ENCODE measurements around the gene ARFGAP1. TPM values are rescaled to one million over a fixed set of nuclear protein-coding genes. Genes with fewer than 3 reads are reported as not detected.

ARFGAP1 gene
- total and polyA plus RNA-seq, 10 of the 15 experiments (the other 5 are each of a cell fraction or from before 2014, with no cell fraction given): 0.45 to 79.9 (median 30.8) TPM

DNA sequence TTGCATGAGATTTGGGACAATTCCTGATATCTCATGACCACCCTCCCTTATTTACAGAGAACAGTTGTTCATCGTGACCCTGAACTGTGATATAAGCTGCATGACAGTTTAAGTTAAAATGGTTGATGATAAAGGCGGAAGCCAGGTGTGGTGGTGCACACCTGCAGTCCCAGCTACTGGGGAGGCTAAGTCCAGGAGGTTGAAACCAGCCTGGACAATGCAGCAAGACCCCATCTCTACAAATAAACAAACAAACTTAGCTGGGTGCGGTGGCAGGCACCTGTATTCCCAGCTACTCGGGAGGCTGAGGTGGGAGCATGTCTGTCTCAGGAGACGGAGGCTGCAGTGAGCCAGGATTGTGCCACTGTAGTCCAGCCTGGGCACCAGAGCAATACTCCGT is 44.4 kb downstream of the ARFGAP1 start:
- Histone ChIP-seq H3K27ac (ENCODE audit: control insufficient read depth, insufficient read depth) (no peak overlapping the region), H4K20me1 (ENCODE audit: control insufficient read depth, insufficient read depth) (no peaks in the 10 kb centered on the region), H2AFZ (ENCODE audit: control insufficient read depth, low read depth, low read length) (no peak overlapping the region), H3K4me3 (no peak overlapping the region), H3K79me2 (ENCODE audit: control insufficient read depth, insufficient read depth, low read length) (no peaks in the 10 kb centered on the region), H3K27me3 (replicated peaks in 1 of 2; ENCODE audit: control insufficient read depth in 2 of 2, insufficient read depth in 2 of 2, low read length in 1 of 2) (no peaks in the 10 kb centered on the region), H3K4me2 (ENCODE audit: control insufficient read depth, insufficient read depth) (no peak overlapping the region), H3K36me3 (ENCODE audit: control insufficient read depth in 2 of 2, insufficient read depth in 2 of 2, low read length in 1 of 2) (no peaks in the 10 kb centered on the region), H3K9ac (ENCODE audit: control insufficient read depth, insufficient read depth, low read length) (no peak overlapping the region), H3K4me1 (ENCODE audit: control insufficient read depth, insufficient read depth, low read length) (no peaks in the 10 kb centered on the region), H3K9me3 (replicated peaks; ENCODE audit: control insufficient read depth, insufficient read depth, low read length) (no peaks in the 10 kb centered on the region)
- ChIA-PET RAD21 (ENCODE audit: unreplicated experiment) (no interaction called here), POLR2A (no interaction called here), CTCF (no interaction called here), SMC1A (ENCODE audit: uncharacterized antibody, unreplicated experiment) (no interaction called here)
- in situ Hi-C loops (cut with MboI): no loop called here
- no TSS peak for BruUV-seq (replicated peaks)
- TF ChIP-seq, protein P1, sequence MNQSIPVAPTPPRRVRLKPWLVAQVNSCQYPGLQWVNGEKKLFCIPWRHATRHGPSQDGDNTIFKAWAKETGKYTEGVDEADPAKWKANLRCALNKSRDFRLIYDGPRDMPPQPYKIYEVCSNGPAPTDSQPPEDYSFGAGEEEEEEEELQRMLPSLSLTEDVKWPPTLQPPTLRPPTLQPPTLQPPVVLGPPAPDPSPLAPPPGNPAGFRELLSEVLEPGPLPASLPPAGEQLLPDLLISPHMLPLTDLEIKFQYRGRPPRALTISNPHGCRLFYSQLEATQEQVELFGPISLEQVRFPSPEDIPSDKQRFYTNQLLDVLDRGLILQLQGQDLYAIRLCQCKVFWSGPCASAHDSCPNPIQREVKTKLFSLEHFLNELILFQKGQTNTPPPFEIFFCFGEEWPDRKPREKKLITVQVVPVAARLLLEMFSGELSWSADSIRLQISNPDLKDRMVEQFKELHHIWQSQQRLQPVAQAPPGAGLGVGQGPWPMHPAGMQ (IDR thresholded peaks at IDR 0.05; ENCODE audit: borderline replicate concordance): no peak
- no peak for TF ChIP-seq NFXL1 (IDR thresholded peaks at IDR 0.05; ENCODE audit: borderline replicate concordance)
- ATAC-seq (no peak), FAIRE-seq (no peak), DNase-seq (ENCODE audit: low read depth, low spot score) (no peak)
- WGBS (ENCODE audit: insufficient coverage, insufficient replicate concordance, low lambda C conversion rate, missing lambda C conversion rate): 53% methylated on average over 5 of the region's 6 CpGs
- intact Hi-C loops (cut with micrococcal nuclease; ENCODE audit: unreplicated experiment): no loop called here

DNA sequence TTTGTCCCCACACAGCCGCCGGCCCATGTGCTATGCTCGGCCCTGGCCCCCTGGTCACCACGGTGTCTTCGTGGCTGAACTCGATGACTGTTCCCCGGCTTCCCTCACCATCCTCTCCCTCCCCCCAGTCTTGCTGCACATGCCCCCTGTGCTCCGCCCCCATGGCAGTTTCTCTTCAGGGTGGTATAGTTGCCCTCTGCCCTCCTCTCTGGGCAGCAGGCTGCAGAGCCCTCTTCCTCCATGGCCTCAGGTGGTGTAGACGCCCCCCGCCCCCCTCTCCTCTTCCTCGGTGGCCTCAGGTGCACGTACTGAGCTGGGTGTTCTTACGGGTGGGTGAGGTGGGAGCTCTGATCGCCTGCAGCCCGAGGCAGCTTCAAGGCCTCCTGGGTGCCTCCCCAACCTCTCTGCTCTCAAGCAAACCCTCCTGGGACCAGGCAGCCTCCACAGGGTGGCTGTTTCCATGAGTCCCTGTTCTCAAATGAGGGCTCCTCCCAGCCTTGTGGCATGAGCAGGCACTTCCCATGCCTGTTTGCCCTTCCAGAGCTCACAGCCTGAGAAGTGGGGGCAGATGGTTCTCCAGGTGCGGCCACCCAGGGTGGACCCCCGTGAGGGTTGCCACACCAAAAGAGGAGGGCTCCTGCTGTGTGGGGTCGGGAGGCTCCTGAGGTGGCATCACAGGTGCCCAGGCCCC is 45.1 kb downstream of the ARFGAP1 start:
- in situ Hi-C loops (cut with MboI) (no loop called here), intact Hi-C loops (cut with micrococcal nuclease; ENCODE audit: unreplicated experiment) (no loop called here)
- no peak overlapping the region for H3K9ac ChIP-seq (ENCODE audit: control insufficient read depth, insufficient read depth, low read length)
- H3K27me3 ChIP-seq (replicated peaks in 1 of 2; ENCODE audit: control insufficient read depth in 2 of 2, insufficient read depth in 2 of 2, low read length in 1 of 2): no peaks in the 10 kb centered on the region
- ChIA-PET RAD21 (ENCODE audit: unreplicated experiment) (no interaction called here), SMC1A (ENCODE audit: uncharacterized antibody, unreplicated experiment) (no interaction called here), CTCF (no interaction called here), POLR2A (no interaction called here)
- no peak overlapping the region for H2AFZ ChIP-seq (ENCODE audit: control insufficient read depth, low read depth, low read length)
- H3K4me1 ChIP-seq (ENCODE audit: control insufficient read depth, insufficient read depth, low read length): no peaks in the 10 kb centered on the region
- FAIRE-seq: no peak
- no peak overlapping the region for H3K4me3 ChIP-seq
- ATAC-seq: no peak
- no peaks in the 10 kb centered on the region for H3K9me3 ChIP-seq (replicated peaks; ENCODE audit: control insufficient read depth, insufficient read depth, low read length)
- no peak overlapping the region for H3K27ac ChIP-seq (ENCODE audit: control insufficient read depth, insufficient read depth)
- no TSS peak for BruUV-seq (replicated peaks)
- H3K79me2 ChIP-seq (ENCODE audit: control insufficient read depth, insufficient read depth, low read length): no peaks in the 10 kb centered on the region
- no peak for DNase-seq (ENCODE audit: low read depth, low spot score)
- no peak for TF ChIP-seq BACH1 (IDR thresholded peaks at IDR 0.05; ENCODE audit: borderline replicate concordance)
- no peak for TF ChIP-seq SRF (IDR thresholded peaks at IDR 0.05; ENCODE audit: low read depth in 2 of 2, low read length in 2 of 2)
- TF ChIP-seq KLF5 (IDR thresholded peaks at IDR 0.05; ENCODE audit: partially characterized antibody): no peak
- no peak for TF ChIP-seq IRF4 (IDR thresholded peaks at IDR 0.05; ENCODE audit: low read depth, low read length)
- TF ChIP-seq ZZZ3 (IDR thresholded peaks at IDR 0.05; ENCODE audit: control insufficient read depth, insufficient read length, low read depth): no peak
- no peak for TF ChIP-seq SMAD5 (IDR thresholded peaks at IDR 0.05; ENCODE audit: low read depth)
- H3K4me2 ChIP-seq (ENCODE audit: control insufficient read depth, insufficient read depth): no peak overlapping the region
- 31% methylated on average over 18 of the region's 18 CpGs for WGBS (ENCODE audit: insufficient coverage, insufficient replicate concordance, low lambda C conversion rate, missing lambda C conversion rate)
- no peaks in the 10 kb centered on the region for H4K20me1 ChIP-seq (ENCODE audit: control insufficient read depth, insufficient read depth)
- no peaks in the 10 kb centered on the region for H3K36me3 ChIP-seq (ENCODE audit: control insufficient read depth in 2 of 2, insufficient read depth in 2 of 2, low read length in 1 of 2)

Measured in GM12878 (cell line).